Endothelial cell of umbilical vein (primary cell): ENCODE measurements around the gene DCAF7. TPM values are rescaled to one million over a fixed set of nuclear protein-coding genes. Genes with fewer than 3 reads are reported as not detected.

Experiments
- BruUV-seq: library from RNA; stranded (reverse); fragments of 400-500 nt; replicated peaks from 2 replicates; lab custom pipeline; 2021; lab: Mats Ljungman, UMichigan
- CTCF ChIA-PET: fragments of 300-600, 350-600 bp; sonication (Branson Sonifier 250); formaldehyde crosslinking; loops from one replicate; lab custom pipeline; 2021; ENCODE audit warnings: antibody characterized with exemption, inconsistent platforms; lab: Charles Lee
- POLR2A ChIA-PET: fragments of 300-600, 350-600 bp; sonication (Branson Sonifier 250); formaldehyde crosslinking; loops from one replicate; lab custom pipeline; 2021; ENCODE audit warnings: antibody characterized with exemption, inconsistent platforms; lab: Charles Lee
- DNase-seq: peaks from one replicate; pipeline ENCODE4 v3.0.0-alpha.2; 2011; ENCODE audit warnings: low read depth, low spot score
- FAIRE-seq: peaks from 2 replicates; lab custom pipeline; 2011; peaks lifted over from hg19 to GRCh38; lab: Jason Lieb, UNC
- H2AFZ ChIP-seq: 2 replicates; pipeline ENCODE4 v1.6.0; 2012; ENCODE audit warnings: low read depth, low read length, control low read depth, inconsistent platforms
- H3K27ac ChIP-seq: 2 replicates; pipeline ENCODE4 v1.5.1; 2011; ENCODE audit warnings: low read depth, mild to moderate bottlenecking, control low read depth, low read length, moderate library complexity; ENCODE audit not compliant: insufficient read depth
- H3K27me3 ChIP-seq, 2 experiments: 2 replicates each; pipeline versions ENCODE4 v1.6.0 to v1.6.1; 2011; ENCODE audit warnings: low read length in 2 of 2, mixed read lengths in 1 of 2; ENCODE audit not compliant: control insufficient read depth in 2 of 2, insufficient read depth in 2 of 2
- H3K36me3 ChIP-seq, 2 experiments: 2 replicates in 1 of 2; 3 replicates in 1 of 2; pipeline ENCODE4 v1.5.1; 2011; ENCODE audit warnings: low read length in 2 of 2, mild to moderate bottlenecking in 1 of 2, moderate library complexity in 1 of 2; ENCODE audit not compliant: control insufficient read depth in 2 of 2, insufficient read depth in 2 of 2; ENCODE audit errors: extremely low read depth in 1 of 2
- H3K4me1 ChIP-seq: 3 replicates; pipeline ENCODE4 v1.5.1; 2011; ENCODE audit warnings: mild to moderate bottlenecking, low read length; ENCODE audit not compliant: control insufficient read depth, insufficient read depth; ENCODE audit errors: extremely low read depth
- H3K4me2 ChIP-seq: 2 replicates; pipeline ENCODE4 v1.6.1; 2011; ENCODE audit warnings: low read length, control low read depth, mixed read lengths; ENCODE audit not compliant: insufficient read depth
- H3K4me3 ChIP-seq, 3 experiments: fragments of 200-600 bp in 1 of 3; sonication (generic), shearing (Covaris generic) in 1 of 3; replicated peaks in 1 of 3; 2 replicates each; pipeline ENCODE4 v1.5.1; 2011 to 2016; ENCODE audit warnings: control low read depth in 3 of 3, low read length in 3 of 3, mild to moderate bottlenecking in 2 of 3, inconsistent platforms in 1 of 3, low read depth in 1 of 3, moderate library complexity in 1 of 3; ENCODE audit not compliant: insufficient read depth in 1 of 3
- H3K79me2 ChIP-seq: 2 replicates; pipeline ENCODE4 v1.6.0; 2012; ENCODE audit warnings: low read length, inconsistent platforms; ENCODE audit not compliant: control insufficient read depth, insufficient read depth
- H3K9ac ChIP-seq: replicated peaks from 2 replicates; pipeline ENCODE3; 2011; ENCODE audit warnings: low read length, control low read depth; ENCODE audit not compliant: insufficient read depth; ENCODE audit errors: extremely low read depth
- H3K9me1 ChIP-seq: replicated peaks from 3 replicates; pipeline ENCODE4 v1.6.0; 2011; ENCODE audit warnings: mild to moderate bottlenecking, low read length; ENCODE audit not compliant: control insufficient read depth, insufficient read depth; ENCODE audit errors: extremely low read depth
- H3K9me3 ChIP-seq: replicated peaks from 2 replicates; pipeline ENCODE4 v1.5.1; 2012; ENCODE audit warnings: low read length, inconsistent platforms; ENCODE audit not compliant: control insufficient read depth, insufficient read depth
- H4K20me1 ChIP-seq: replicated peaks from 2 replicates; pipeline ENCODE3; 2011; ENCODE audit warnings: mild to moderate bottlenecking, low read length; ENCODE audit not compliant: control insufficient read depth, insufficient read depth; ENCODE audit errors: extremely low read depth
- EZH2 ChIP-seq: IDR thresholded peaks from 2 replicates; pipeline ENCODE4 v1.6.1; 2012; ENCODE audit warnings: borderline replicate concordance, low read depth, mild to moderate bottlenecking, moderate library complexity, low read length, inconsistent platforms; ENCODE audit not compliant: severe bottlenecking
- FOS ChIP-seq: IDR thresholded peaks from 2 replicates; pipeline ENCODE4 v1.6.1; 2011; ENCODE audit warnings: mild to moderate bottlenecking, low read length, moderate library complexity, borderline replicate concordance; ENCODE audit not compliant: insufficient read depth
- JUN ChIP-seq: IDR thresholded peaks from 2 replicates; pipeline ENCODE4 v1.6.1; 2011; ENCODE audit warnings: borderline replicate concordance, low read depth; ENCODE audit not compliant: insufficient read length, insufficient read depth
- MYC ChIP-seq: IDR thresholded peaks from one replicate; pipeline ENCODE4 v1.6.1; 2011; ENCODE audit warnings: mild to moderate bottlenecking, low read depth, low read length
- POLR2A ChIP-seq: IDR thresholded peaks from 2 replicates; pipeline ENCODE4 v1.6.1; 2012; ENCODE audit warnings: low read depth, mild to moderate bottlenecking, control low read depth, low read length
- POLR2AphosphoS5 ChIP-seq: IDR thresholded peaks from 2 replicates; pipeline ENCODE4 v1.6.1; 2012; ENCODE audit warnings: low read depth, mild to moderate bottlenecking, control low read depth, low read length, moderate library complexity; ENCODE audit not compliant: insufficient read depth
- dilution Hi-C: fragments of 300-500 bp; cut with MboI; formaldehyde crosslinking; loops from one replicate; pipeline ENCODE4 v1.15.0; 2019; ENCODE audit warnings: low sequenced_read_pairs; ENCODE audit not compliant: extremely low pct_ligation_motif_present
- intact Hi-C: fragments of 100-400 bp; cut with micrococcal nuclease; formaldehyde crosslinking; loops from one replicate; pipeline ENCODE4 v1.10.0; 2022
- polyA plus RNA-seq, 4 experiments: library from polyadenylated mRNA; depleted of rRNA in 3 of 4; stranded (reverse) in 3 of 4; unstranded in 1 of 4; fragments of >200 nt; gene quantifications; 2 replicates each; pipeline versions ENCODE4 v1.2.1 to v1.2.3, GENCODE V29; 2011 to 2012; ENCODE audit warnings: missing spikeins in 1 of 4
- total RNA-seq: library from RNA; stranded (reverse); gene quantifications from 2 replicates; pipeline ENCODE4 v1.2.3, GENCODE V29; 2021
- TF ChIP-seq, protein P1 (sequence below): IDR thresholded peaks from 2 replicates; pipeline ENCODE4 v1.6.1; 2011; ENCODE audit not compliant: insufficient read depth, insufficient read length
- TF ChIP-seq, protein P2 (sequence below), 2 donors: IDR thresholded peaks; 1 replicate in 1 of 2; 2 replicates in 1 of 2; pipeline ENCODE4 v1.5.1; 2011; ENCODE audit warnings: low read length in 2 of 2, mild to moderate bottlenecking in 2 of 2, moderate library complexity in 2 of 2, control low read depth in 1 of 2, inconsistent platforms in 1 of 2, low read depth in 1 of 2; ENCODE audit not compliant: insufficient read depth in 1 of 2; ENCODE audit errors: extremely low read depth in 1 of 2

DCAF7 gene
- total and polyA plus RNA-seq, 2 donors (not counting 3 experiments of a cell fraction or from before 2014, with no cell fraction given): 82.8 to 100 TPM

DNA sequence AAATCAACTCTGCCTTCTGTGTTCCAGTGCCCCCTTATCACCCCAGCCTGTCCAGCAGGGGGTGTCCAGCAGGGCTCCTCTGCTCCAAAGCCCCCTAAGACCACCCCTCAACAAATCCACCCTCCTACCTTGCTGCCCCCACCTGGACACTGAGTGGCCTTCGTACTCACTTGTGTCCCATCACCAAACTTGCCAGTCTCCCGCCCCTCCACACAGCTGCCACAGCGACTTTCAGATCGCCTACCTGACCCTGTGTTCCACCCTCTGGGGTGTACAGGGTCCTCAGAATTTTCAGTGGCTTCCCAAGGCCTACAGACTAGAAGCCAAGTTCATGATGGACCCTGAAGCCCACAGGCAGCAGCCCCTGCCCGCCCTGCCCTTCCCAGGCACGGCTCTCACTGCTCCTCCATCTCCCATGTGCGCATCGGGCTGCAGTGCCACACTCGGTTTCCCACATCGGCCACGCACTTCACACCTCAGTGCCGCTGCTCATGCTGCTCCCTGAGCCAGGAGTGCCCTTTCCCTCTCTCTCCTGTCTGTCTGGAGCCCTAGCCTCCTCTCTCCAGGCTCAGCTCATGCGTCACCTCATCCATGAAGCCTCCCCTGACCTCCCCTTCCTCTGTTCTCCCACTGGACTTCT lies 15.3 kb upstream of the DCAF7 start:
- BruUV-seq: no TSS peak
- H2AFZ ChIP-seq: no peak overlapping the region
- H3K27ac ChIP-seq: no peak overlapping the region
- H3K9me1 ChIP-seq: no peaks in the 10 kb centered on the region
- no peak overlapping the region for H3K4me3 ChIP-seq
- CTCF ChIA-PET: interaction anchor here (1.6 kb wide), 1 partner anchor 109 kb away, joined by 4 read pairs; no protein-coding TSS in a partner anchor
- peaks cover 18 to 19% of the 10 kb centered on the region in 2 experiments for H3K27me3 ChIP-seq
- POLR2A ChIA-PET: no interaction called here
- H3K79me2 ChIP-seq: no peaks in the 10 kb centered on the region
- no peaks in the 10 kb centered on the region for H3K9me3 ChIP-seq
- intact Hi-C loops (no loop called here), dilution Hi-C loops (no loop called here)
- no peaks in the 10 kb centered on the region for H3K36me3 ChIP-seq
- no peaks in the 10 kb centered on the region for H4K20me1 ChIP-seq
- DNase-seq: no peak
- TF ChIP-seq POLR2AphosphoS5 (no peak), JUN (no peak), EZH2 (no peak), FOS (no peak), MYC (no peak), POLR2A (no peak)
- TF ChIP-seq, protein P1, sequence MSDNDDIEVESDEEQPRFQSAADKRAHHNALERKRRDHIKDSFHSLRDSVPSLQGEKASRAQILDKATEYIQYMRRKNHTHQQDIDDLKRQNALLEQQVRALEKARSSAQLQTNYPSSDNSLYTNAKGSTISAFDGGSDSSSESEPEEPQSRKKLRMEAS: no peak
- TF ChIP-seq, protein P2, sequence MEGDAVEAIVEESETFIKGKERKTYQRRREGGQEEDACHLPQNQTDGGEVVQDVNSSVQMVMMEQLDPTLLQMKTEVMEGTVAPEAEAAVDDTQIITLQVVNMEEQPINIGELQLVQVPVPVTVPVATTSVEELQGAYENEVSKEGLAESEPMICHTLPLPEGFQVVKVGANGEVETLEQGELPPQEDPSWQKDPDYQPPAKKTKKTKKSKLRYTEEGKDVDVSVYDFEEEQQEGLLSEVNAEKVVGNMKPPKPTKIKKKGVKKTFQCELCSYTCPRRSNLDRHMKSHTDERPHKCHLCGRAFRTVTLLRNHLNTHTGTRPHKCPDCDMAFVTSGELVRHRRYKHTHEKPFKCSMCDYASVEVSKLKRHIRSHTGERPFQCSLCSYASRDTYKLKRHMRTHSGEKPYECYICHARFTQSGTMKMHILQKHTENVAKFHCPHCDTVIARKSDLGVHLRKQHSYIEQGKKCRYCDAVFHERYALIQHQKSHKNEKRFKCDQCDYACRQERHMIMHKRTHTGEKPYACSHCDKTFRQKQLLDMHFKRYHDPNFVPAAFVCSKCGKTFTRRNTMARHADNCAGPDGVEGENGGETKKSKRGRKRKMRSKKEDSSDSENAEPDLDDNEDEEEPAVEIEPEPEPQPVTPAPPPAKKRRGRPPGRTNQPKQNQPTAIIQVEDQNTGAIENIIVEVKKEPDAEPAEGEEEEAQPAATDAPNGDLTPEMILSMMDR (IDR thresholded peaks at IDR 0.05; ENCODE audit: extremely low read depth in 1 of 2, insufficient read depth in 1 of 2, low read depth in 1 of 2, low read length in 2 of 2): no peak
- no peak overlapping the region for H3K9ac ChIP-seq
- no peak overlapping the region for H3K4me2 ChIP-seq
- FAIRE-seq: no peak
- H3K4me1 ChIP-seq: no peaks in the 10 kb centered on the region
